ENCODE measurements around the gene KLF3. TPM values are rescaled to one million over a fixed set of nuclear protein-coding genes. Genes with fewer than 3 reads are reported as not detected.

KLF3 gene
- total and polyA plus RNA-seq, 2 of the 8 experiments (the other 6 are each of a cell fraction or from before 2014, with no cell fraction given): 8.0 to 14.9 TPM

- no peak for TF ChIP-seq GTF2F1 (IDR thresholded peaks at IDR 0.05; ENCODE audit: borderline replicate concordance, low read depth, low read length)
- TF ChIP-seq MAX (IDR thresholded peaks at IDR 0.05): no peak
- TF ChIP-seq CBX8 (IDR thresholded peaks at IDR 0.05; ENCODE audit: borderline replicate concordance, low read depth, low read length): no peak
- TF ChIP-seq CEBPB (IDR thresholded peaks at IDR 0.05; ENCODE audit: low read depth, low read length): no peak
- no peak for TF ChIP-seq TCF12 (IDR thresholded peaks at IDR 0.05; ENCODE audit: low read depth, low read length)
- TF ChIP-seq BACH1 (IDR thresholded peaks at IDR 0.05; ENCODE audit: low read length): no peak
- no peak for TF ChIP-seq ASH2L (IDR thresholded peaks at IDR 0.05; ENCODE audit: low read length)
Observed at GRCh38 chr4:38688676-38689355, 24.8 kb downstream of the KLF3 start (continued).
